SK-N-SH (cell line): ENCODE results near the gene CLMN. TPM values are rescaled to one million over a fixed set of nuclear protein-coding genes. Genes with fewer than 3 reads are reported as not detected.

Experiments
- CTCF ChIA-PET: fragments of 300-600, 350-600 bp; formaldehyde crosslinking; extraction: SDS; loops from one replicate; lab custom pipeline; 2021; lab: Yijun Ruan, JAX
- POLR2A ChIA-PET: fragments of 350-600 bp; sonication (Branson Sonifier 250); formaldehyde crosslinking; extraction: SDS; loops from one replicate; lab custom pipeline; 2020; ENCODE audit warnings: antibody characterized with exemption, inconsistent platforms; lab: Yijun Ruan, JAX
- DNase-seq: peaks from one replicate; pipeline ENCODE4 v3.0.0; 2012
- H2AFZ ChIP-seq: fragments of 200-600 bp; sonication (generic); 2 replicates; pipeline ENCODE4 v1.8.1; 2016; ENCODE audit warnings: antibody characterized with exemption, mild to moderate bottlenecking, low read depth
- H3F3A ChIP-seq: fragments of 200-600 bp; sonication (generic); replicated peaks from 2 replicates; pipeline ENCODE3; 2016; ENCODE audit warnings: antibody characterized with exemption, mild to moderate bottlenecking; ENCODE audit not compliant: insufficient read depth
- H3K27ac ChIP-seq, 2 experiments: fragments of 200-500 bp in 1 of 2; fragments of 200-600 bp in 1 of 2; sonication (Bioruptor generic) in 1 of 2; sonication (generic), shearing (Covaris generic) in 1 of 2; 2 replicates each; pipeline versions ENCODE4 v1.5.1 to v1.6.1; 2014 to 2016; ENCODE audit warnings: low read depth in 2 of 2, inconsistent platforms in 1 of 2, low read length in 1 of 2, mild to moderate bottlenecking in 1 of 2, mixed read lengths in 1 of 2
- H3K27me3 ChIP-seq: fragments of 200-600 bp; sonication (generic), shearing (Covaris generic); 2 replicates; pipeline ENCODE4 v1.6.1; 2016; ENCODE audit warnings: mixed run types; ENCODE audit not compliant: insufficient read depth
- H3K36me3 ChIP-seq, 2 experiments: fragments of 200-500 bp in 1 of 2; fragments of 200-600 bp in 1 of 2; sonication (Bioruptor generic) in 1 of 2; sonication (generic) in 1 of 2; replicated peaks in 1 of 2; 2 replicates each; pipeline versions ENCODE3 to v1.5.1; 2014 to 2016; ENCODE audit warnings: low read length in 1 of 2, mild to moderate bottlenecking in 1 of 2; ENCODE audit not compliant: insufficient read depth in 2 of 2, control insufficient read depth in 1 of 2
- H3K4me1 ChIP-seq, 2 experiments: fragments of 200-500 bp in 1 of 2; fragments of 200-600 bp in 1 of 2; sonication (Bioruptor generic) in 1 of 2; sonication (generic), shearing (Covaris generic) in 1 of 2; 2 replicates each; pipeline versions ENCODE4 v1.5.1 to v1.6.1; 2014 to 2016; ENCODE audit warnings: low read depth in 1 of 2, low read length in 1 of 2, mixed run types in 1 of 2; ENCODE audit not compliant: insufficient read depth in 2 of 2, control insufficient read depth in 1 of 2
- H3K4me2 ChIP-seq: fragments of 200-600 bp; sonication (generic), shearing (Covaris generic); 2 replicates; pipeline ENCODE4 v1.6.1; 2017; ENCODE audit warnings: mixed run types
- H3K4me3 ChIP-seq, 2 experiments: fragments of 200-500 bp in 1 of 2; fragments of 200-600 bp in 1 of 2; sonication (Bioruptor generic) in 1 of 2; sonication (generic), shearing (Covaris generic) in 1 of 2; 2 replicates each; pipeline versions ENCODE4 v1.5.1 to v1.8.1; 2014 to 2016; ENCODE audit warnings: low read depth in 2 of 2, inconsistent platforms in 1 of 2, low read length in 1 of 2, mild to moderate bottlenecking in 1 of 2, mixed read lengths in 1 of 2, moderate library complexity in 1 of 2
- H3K79me2 ChIP-seq: fragments of 200-600 bp; sonication (generic); 2 replicates; pipeline ENCODE4 v1.8.1; 2017; ENCODE audit warnings: mild to moderate bottlenecking; ENCODE audit not compliant: insufficient read depth
- H3K9ac ChIP-seq: fragments of 200-600 bp; sonication (generic); 2 replicates; pipeline ENCODE4 v1.6.1; 2017; ENCODE audit warnings: mixed run types
- H3K9me2 ChIP-seq: fragments of 200-600 bp; sonication (generic); 2 replicates; pipeline ENCODE4 v1.6.1; 2017; ENCODE audit warnings: mixed run types
- H3K9me3 ChIP-seq: fragments of 200-600 bp; sonication (generic); 2 replicates; pipeline ENCODE4 v1.6.1; 2017; ENCODE audit warnings: mixed run types, mild to moderate bottlenecking, moderate library complexity
- H4K20me1 ChIP-seq: fragments of 200-600 bp; sonication (generic); 2 replicates; pipeline ENCODE4 v1.6.1; 2017; ENCODE audit warnings: mild to moderate bottlenecking, mixed run types; ENCODE audit not compliant: insufficient read depth
- FOSL2 ChIP-seq: IDR thresholded peaks from 2 replicates; pipeline ENCODE4 v1.4.0; 2012; ENCODE audit warnings: low read depth, mild to moderate bottlenecking, moderate library complexity, borderline replicate concordance
- FOXJ3 ChIP-seq: sonication (generic); formaldehyde crosslinking; IDR thresholded peaks from 2 replicates; pipeline ENCODE4 v1.5.1; 2020; ENCODE audit warnings: mild to moderate bottlenecking, missing genetic modification reagents
- IRF3 ChIP-seq: fragments of 150-350 bp; IDR thresholded peaks from 2 replicates; pipeline ENCODE4 v1.6.1; 2016; ENCODE audit warnings: mild to moderate bottlenecking, low read depth, low read length
- MEF2A ChIP-seq: IDR thresholded peaks from 2 replicates; pipeline ENCODE4 v1.4.0; 2012; ENCODE audit warnings: low read depth, borderline replicate concordance
- NRF1 ChIP-seq: IDR thresholded peaks from 2 replicates; pipeline ENCODE4 v1.6.1; 2012; ENCODE audit warnings: low read depth, mild to moderate bottlenecking, low read length
- POLR2AphosphoS5 ChIP-seq: IDR thresholded peaks from 2 replicates; pipeline ENCODE4 v1.6.1; 2012; ENCODE audit warnings: low read depth, low read length
- RAD21 ChIP-seq: IDR thresholded peaks from 2 replicates; pipeline ENCODE4 v1.6.1; 2012; ENCODE audit warnings: mild to moderate bottlenecking, low read length
- RFX5 ChIP-seq: IDR thresholded peaks from 2 replicates; pipeline ENCODE4 v1.6.1; 2012; ENCODE audit warnings: mild to moderate bottlenecking, improper control_type of control experiment, low read length
- SMC3 ChIP-seq: IDR thresholded peaks from 2 replicates; pipeline ENCODE4 v1.6.1; 2012; ENCODE audit warnings: low read depth, low read length, improper control_type of control experiment
- TCF12 ChIP-seq: IDR thresholded peaks from 2 replicates; pipeline ENCODE4 v1.4.0; 2012
- TEAD4 ChIP-seq: IDR thresholded peaks from 2 replicates; pipeline ENCODE4 v1.4.0; 2012; ENCODE audit warnings: mild to moderate bottlenecking, borderline replicate concordance; ENCODE audit not compliant: insufficient read depth
- USF1 ChIP-seq: IDR thresholded peaks from 2 replicates; pipeline ENCODE4 v1.4.0; 2012; ENCODE audit warnings: low read depth, borderline replicate concordance
- YY1 ChIP-seq: IDR thresholded peaks from 2 replicates; pipeline ENCODE4 v1.4.0; 2012; ENCODE audit warnings: low read depth, mild to moderate bottlenecking
- WGBS: methylation state at CpG from one replicate; pipeline ENCODE4 v1.1.6; 2017; ENCODE audit warnings: low lambda C conversion rate; 5-methylcytosine and 5-hydroxymethylcytosine counted together
- polyA plus RNA-seq, 3 experiments: library from polyadenylated mRNA; depleted of rRNA; stranded (reverse); fragments of >200 nt; gene quantifications; 2 replicates each; pipeline ENCODE4 v1.2.3, GENCODE V29; 2012
- TF ChIP-seq, protein P1 (sequence below): IDR thresholded peaks from 2 replicates; pipeline ENCODE4 v1.6.1; 2012; ENCODE audit warnings: mild to moderate bottlenecking, low read depth, low read length, moderate library complexity

Gene CLMN
- polyA plus RNA-seq, 1 of the 3 experiments (the other 2 are of a cell fraction): 1.4 TPM

- Histone ChIP-seq H3K9me2 (no peaks in the 10 kb centered on the region), H3K9me3 (no peaks in the 10 kb centered on the region), H3K79me2 (no peaks in the 10 kb centered on the region), H3K36me3 (no peaks in the 10 kb centered on the region), H3K4me3 (no peak overlapping the region), H4K20me1 (no peaks in the 10 kb centered on the region), H3F3A (no peaks in the 10 kb centered on the region), H3K27ac (no peak overlapping the region), H2AFZ (no peak overlapping the region), H3K9ac (no peak overlapping the region), H3K27me3 (no peaks in the 10 kb centered on the region), H3K4me1 (no peaks in the 10 kb centered on the region)
- no peak for DNase-seq
- WGBS: 94% methylated on average over 8 of the region's 8 CpGs
- POLR2A ChIA-PET: no interaction called here
- TF ChIP-seq TCF12 (no peak), FOXJ3 (CRISPR knock-in tag) (no peak), NRF1 (no peak), RFX5 (no peak), SMC3 (no peak), FOSL2 (no peak), POLR2AphosphoS5 (no peak), YY1 (no peak), RAD21 (no peak), IRF3 (no peak), MEF2A (no peak), USF1 (no peak), TEAD4 (no peak)
- TF ChIP-seq, protein P1, sequence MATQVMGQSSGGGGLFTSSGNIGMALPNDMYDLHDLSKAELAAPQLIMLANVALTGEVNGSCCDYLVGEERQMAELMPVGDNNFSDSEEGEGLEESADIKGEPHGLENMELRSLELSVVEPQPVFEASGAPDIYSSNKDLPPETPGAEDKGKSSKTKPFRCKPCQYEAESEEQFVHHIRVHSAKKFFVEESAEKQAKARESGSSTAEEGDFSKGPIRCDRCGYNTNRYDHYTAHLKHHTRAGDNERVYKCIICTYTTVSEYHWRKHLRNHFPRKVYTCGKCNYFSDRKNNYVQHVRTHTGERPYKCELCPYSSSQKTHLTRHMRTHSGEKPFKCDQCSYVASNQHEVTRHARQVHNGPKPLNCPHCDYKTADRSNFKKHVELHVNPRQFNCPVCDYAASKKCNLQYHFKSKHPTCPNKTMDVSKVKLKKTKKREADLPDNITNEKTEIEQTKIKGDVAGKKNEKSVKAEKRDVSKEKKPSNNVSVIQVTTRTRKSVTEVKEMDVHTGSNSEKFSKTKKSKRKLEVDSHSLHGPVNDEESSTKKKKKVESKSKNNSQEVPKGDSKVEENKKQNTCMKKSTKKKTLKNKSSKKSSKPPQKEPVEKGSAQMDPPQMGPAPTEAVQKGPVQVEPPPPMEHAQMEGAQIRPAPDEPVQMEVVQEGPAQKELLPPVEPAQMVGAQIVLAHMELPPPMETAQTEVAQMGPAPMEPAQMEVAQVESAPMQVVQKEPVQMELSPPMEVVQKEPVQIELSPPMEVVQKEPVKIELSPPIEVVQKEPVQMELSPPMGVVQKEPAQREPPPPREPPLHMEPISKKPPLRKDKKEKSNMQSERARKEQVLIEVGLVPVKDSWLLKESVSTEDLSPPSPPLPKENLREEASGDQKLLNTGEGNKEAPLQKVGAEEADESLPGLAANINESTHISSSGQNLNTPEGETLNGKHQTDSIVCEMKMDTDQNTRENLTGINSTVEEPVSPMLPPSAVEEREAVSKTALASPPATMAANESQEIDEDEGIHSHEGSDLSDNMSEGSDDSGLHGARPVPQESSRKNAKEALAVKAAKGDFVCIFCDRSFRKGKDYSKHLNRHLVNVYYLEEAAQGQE: no peak
- TF ChIP-seq, all 33 proteins: peak for 0
- CTCF ChIA-PET: no interaction called here
- no peak overlapping the region for H3K4me2 ChIP-seq
Measured at GRCh38 chr14:95199298-95199983, 120.3 kb downstream of the CLMN start.
